OCI-LY7 (cell line): ENCODE data around the gene PRIMA1.

Experiments
- CTCF ChIP-seq: fragments of 200-600 bp; sonication (generic); conservative IDR thresholded peaks from 2 replicates; pipeline ENCODE4 v1.5.1; 2014; ENCODE audit warnings: mild to moderate bottlenecking, antibody characterized with exemption, low read length, moderate library complexity, mixed read lengths
- EZH2phosphoT487 ChIP-seq: fragments of 200-600 bp; sonication (generic); IDR thresholded peaks from 2 replicates; pipeline ENCODE4 v1.6.1; 2018; ENCODE audit warnings: low read depth, borderline replicate concordance, mild to moderate bottlenecking, mixed run types, antibody characterized with exemption, low read length, moderate library complexity, mixed read lengths

GRCh38 chr14:93824518-93825234 lies 36.4 kb upstream of the PRIMA1 start:
- no peak for TF ChIP-seq CTCF
- no peak for TF ChIP-seq EZH2phosphoT487
